Measurements from ENCODE around the gene OTX1. TPM values are rescaled to one million over a fixed set of nuclear protein-coding genes. Genes with fewer than 3 reads are reported as not detected.
A peak's percentile ranks its signal among the peaks of the same experiment; 100 is the strongest.

OTX1 gene
- total and polyA plus RNA-seq, 2 donors (not counting 3 experiments of a cell fraction or from before 2014, with no cell fraction given): not detected

- H4K20me1 ChIP-seq (replicated peaks; ENCODE audit: control insufficient read depth, extremely low read depth, insufficient read depth, low read length): no peaks in the 10 kb centered on the region
- H3K4me1 ChIP-seq (ENCODE audit: control insufficient read depth, extremely low read depth, insufficient read depth, low read length): peaks cover 21% of the 10 kb centered on the region
- no peak overlapping the region for H2AFZ ChIP-seq (ENCODE audit: low read depth, low read length)
- no TSS peak for BruUV-seq (replicated peaks)
- no peaks in the 10 kb centered on the region for H3K9me1 ChIP-seq (replicated peaks; ENCODE audit: control insufficient read depth, extremely low read depth, insufficient read depth, low read length)
- dilution Hi-C loops (cut with MboI; ENCODE audit: extremely low pct_ligation_motif_present, low sequenced_read_pairs): no loop called here
- ChIA-PET POLR2A (no interaction called here), CTCF (interaction anchor here (0.9 to 2.0 kb wide), 5 partner anchors 8 to 74 kb away, joined by 3 to 7 read pairs (median 4); no protein-coding TSS in a partner anchor)
- peak overlapping the region; percentile 83 for H3K27ac ChIP-seq (ENCODE audit: insufficient read depth, low read depth, low read length)
- H3K4me2 ChIP-seq (ENCODE audit: insufficient read depth, low read length): peak overlapping the region; percentile 29
- no peaks in the 10 kb centered on the region for H3K27me3 ChIP-seq (ENCODE audit: control insufficient read depth in 2 of 2, insufficient read depth in 2 of 2, low read length in 2 of 2)
- H3K36me3 ChIP-seq (ENCODE audit: control insufficient read depth in 2 of 2, extremely low read depth in 1 of 2, insufficient read depth in 2 of 2, low read length in 2 of 2): no peaks in the 10 kb centered on the region
- no peaks in the 10 kb centered on the region for H3K79me2 ChIP-seq (ENCODE audit: control insufficient read depth, insufficient read depth, low read length)
- TF ChIP-seq POLR2A (IDR thresholded peaks at IDR 0.05; ENCODE audit: low read depth, low read length): no peak
- no peak for TF ChIP-seq EZH2 (IDR thresholded peaks at IDR 0.05; ENCODE audit: borderline replicate concordance, low read depth, low read length, severe bottlenecking)
- TF ChIP-seq MYC (IDR thresholded peaks at IDR 0.05; ENCODE audit: low read depth, low read length): no peak
- no peak for TF ChIP-seq POLR2AphosphoS5 (IDR thresholded peaks at IDR 0.05; ENCODE audit: insufficient read depth, low read depth, low read length)
- TF ChIP-seq JUN (IDR thresholded peaks at IDR 0.05; ENCODE audit: borderline replicate concordance, insufficient read depth, insufficient read length, low read depth): peak; percentile 94
- TF ChIP-seq, protein P1, sequence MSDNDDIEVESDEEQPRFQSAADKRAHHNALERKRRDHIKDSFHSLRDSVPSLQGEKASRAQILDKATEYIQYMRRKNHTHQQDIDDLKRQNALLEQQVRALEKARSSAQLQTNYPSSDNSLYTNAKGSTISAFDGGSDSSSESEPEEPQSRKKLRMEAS (IDR thresholded peaks at IDR 0.05; ENCODE audit: insufficient read depth, insufficient read length): no peak
- TF ChIP-seq GATA2 (IDR thresholded peaks at IDR 0.05; ENCODE audit: insufficient read depth, insufficient read length, low read depth, low read length): peak; percentile 55
- peak; percentile 70 for TF ChIP-seq FOS (IDR thresholded peaks at IDR 0.05; ENCODE audit: borderline replicate concordance, insufficient read depth, low read length)
- TF ChIP-seq, protein P2, sequence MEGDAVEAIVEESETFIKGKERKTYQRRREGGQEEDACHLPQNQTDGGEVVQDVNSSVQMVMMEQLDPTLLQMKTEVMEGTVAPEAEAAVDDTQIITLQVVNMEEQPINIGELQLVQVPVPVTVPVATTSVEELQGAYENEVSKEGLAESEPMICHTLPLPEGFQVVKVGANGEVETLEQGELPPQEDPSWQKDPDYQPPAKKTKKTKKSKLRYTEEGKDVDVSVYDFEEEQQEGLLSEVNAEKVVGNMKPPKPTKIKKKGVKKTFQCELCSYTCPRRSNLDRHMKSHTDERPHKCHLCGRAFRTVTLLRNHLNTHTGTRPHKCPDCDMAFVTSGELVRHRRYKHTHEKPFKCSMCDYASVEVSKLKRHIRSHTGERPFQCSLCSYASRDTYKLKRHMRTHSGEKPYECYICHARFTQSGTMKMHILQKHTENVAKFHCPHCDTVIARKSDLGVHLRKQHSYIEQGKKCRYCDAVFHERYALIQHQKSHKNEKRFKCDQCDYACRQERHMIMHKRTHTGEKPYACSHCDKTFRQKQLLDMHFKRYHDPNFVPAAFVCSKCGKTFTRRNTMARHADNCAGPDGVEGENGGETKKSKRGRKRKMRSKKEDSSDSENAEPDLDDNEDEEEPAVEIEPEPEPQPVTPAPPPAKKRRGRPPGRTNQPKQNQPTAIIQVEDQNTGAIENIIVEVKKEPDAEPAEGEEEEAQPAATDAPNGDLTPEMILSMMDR (IDR thresholded peaks at IDR 0.05; ENCODE audit: extremely low read depth in 1 of 2, insufficient read depth in 1 of 2, low read depth in 1 of 2, low read length in 2 of 2): no peak
- DNase-seq (ENCODE audit: low read depth, low spot score) (peak; percentile 84), FAIRE-seq (peak; percentile 33)
- H3K9me3 ChIP-seq (replicated peaks; ENCODE audit: control insufficient read depth, insufficient read depth, low read length): no peaks in the 10 kb centered on the region
- peak overlapping the region; percentile 48 for H3K9ac ChIP-seq (replicated peaks; ENCODE audit: extremely low read depth, insufficient read depth, low read length)
- intact Hi-C loops (cut with micrococcal nuclease): no loop called here
- no peak overlapping the region for H3K4me3 ChIP-seq (replicated peaks in 1 of 3; ENCODE audit: insufficient read depth in 1 of 3, low read depth in 1 of 3, low read length in 3 of 3)
Observed at GRCh38 chr2:63035169-63035568, 15.5 kb upstream of the OTX1 start.

All from endothelial cell of umbilical vein (primary cell).